H1 (cell line): Measurements from ENCODE around the gene GPS2. TPM values are rescaled to one million over a fixed set of nuclear protein-coding genes. Genes with fewer than 3 reads are reported as not detected.

Source experiments
- CTCF ChIA-PET: fragments of 300-600 bp; sonication (Branson Sonifier 250); formaldehyde crosslinking; loops from one replicate; lab custom pipeline; 2021; ENCODE audit not compliant: partially characterized antibody; lab: Charles Lee
- POLR2A ChIA-PET: fragments of 300-600 bp; sonication (Branson Sonifier 250); formaldehyde crosslinking; loops from one replicate; lab custom pipeline; 2021; ENCODE audit warnings: inconsistent platforms; ENCODE audit not compliant: partially characterized antibody; lab: Charles Lee
- DNase-seq, 2 experiments: peaks; one replicate each; pipeline versions ENCODE4 v3.0.0 to v3.0.0-alpha.2; 2010 to 2022; ENCODE audit warnings: low spot score in 2 of 2, low read depth in 1 of 2, mixed read lengths in 1 of 2
- FAIRE-seq: peaks from 2 replicates; lab custom pipeline; 2011; peaks lifted over from hg19 to GRCh38; lab: Jason Lieb, UNC
- H2AFZ ChIP-seq: 2 replicates; pipeline ENCODE4 v1.8.1; 2012; ENCODE audit warnings: low read length, inconsistent platforms
- H2AK5ac ChIP-seq: 2 replicates; pipeline ENCODE4 v1.6.1; 2013; ENCODE audit warnings: low read depth, low read length
- H2BK120ac ChIP-seq: replicated peaks from 2 replicates; pipeline ENCODE3; 2013; ENCODE audit warnings: low read depth, low read length, inconsistent platforms
- H2BK12ac ChIP-seq: 2 replicates; pipeline ENCODE4 v1.6.1; 2013; ENCODE audit warnings: low read depth, low read length
- H2BK15ac ChIP-seq: 2 replicates; pipeline ENCODE4 v1.6.1; 2013; ENCODE audit warnings: low read length
- H2BK20ac ChIP-seq: 2 replicates; pipeline ENCODE4 v1.6.1; 2013; ENCODE audit warnings: low read length
- H2BK5ac ChIP-seq: 2 replicates; pipeline ENCODE4 v1.6.1; 2013; ENCODE audit warnings: low read depth, low read length
- H3K14ac ChIP-seq: 2 replicates; pipeline ENCODE4 v1.6.1; 2013; ENCODE audit warnings: inconsistent platforms; ENCODE audit not compliant: insufficient read length
- H3K18ac ChIP-seq: 2 replicates; pipeline ENCODE4 v1.6.1; 2013; ENCODE audit warnings: low read length; ENCODE audit errors: extremely low read depth
- H3K23ac ChIP-seq: 2 replicates; pipeline ENCODE4 v1.6.1; 2013; ENCODE audit warnings: inconsistent platforms; ENCODE audit not compliant: insufficient read length
- H3K23me2 ChIP-seq: 2 replicates; pipeline ENCODE4 v1.6.1; 2013; ENCODE audit warnings: low read depth, low read length
- H3K27ac ChIP-seq: 2 replicates; pipeline ENCODE4 v1.6.1; 2011; ENCODE audit warnings: low read depth, low read length, inconsistent platforms
- H3K27me3 ChIP-seq, 4 experiments: replicated peaks in 1 of 4; 1 replicate in 1 of 4; 2 replicates in 3 of 4; pipeline versions ENCODE4 v1.6.1 to v1.8.1; 2011 to 2013; ENCODE audit warnings: low read length in 3 of 4, mild to moderate bottlenecking in 3 of 4, inconsistent platforms in 2 of 4, mixed read lengths in 2 of 4, moderate library complexity in 1 of 4; ENCODE audit not compliant: control insufficient read depth in 3 of 4, insufficient read depth in 3 of 4; ENCODE audit errors: extremely low read depth in 1 of 4
- H3K36me3 ChIP-seq, 4 experiments: 2 replicates each; pipeline versions ENCODE4 v1.6.1 to v1.8.1; 2011 to 2013; ENCODE audit warnings: mild to moderate bottlenecking in 4 of 4, low read length in 3 of 4, moderate library complexity in 2 of 4, control low read depth in 1 of 4, inconsistent platforms in 1 of 4; ENCODE audit not compliant: insufficient read depth in 4 of 4, control insufficient read depth in 2 of 4
- H3K4ac ChIP-seq: replicated peaks from 2 replicates; pipeline ENCODE3; 2013; ENCODE audit warnings: low read length, low read depth, mixed read lengths, inconsistent platforms; ENCODE audit not compliant: insufficient read length
- H3K4me1 ChIP-seq, 4 experiments: replicated peaks in 1 of 4; 1 replicate in 1 of 4; 2 replicates in 3 of 4; pipeline versions ENCODE4 v1.6.1 to v1.8.1; 2011 to 2013; ENCODE audit warnings: low read length in 3 of 4, inconsistent platforms in 2 of 4, mixed read lengths in 1 of 4; ENCODE audit not compliant: insufficient read depth in 4 of 4, control insufficient read depth in 3 of 4
- H3K4me2 ChIP-seq, 2 experiments: 2 replicates each; pipeline versions ENCODE4 v1.6.1 to v1.8.1; 2011 to 2013; ENCODE audit warnings: low read depth in 2 of 2, low read length in 2 of 2, control low read depth in 1 of 2, inconsistent platforms in 1 of 2, mild to moderate bottlenecking in 1 of 2; ENCODE audit not compliant: insufficient read depth in 1 of 2
- H3K4me3 ChIP-seq, 4 experiments: fragments of 200-600, 300-600 bp in 1 of 4; sonication (generic), shearing (Covaris generic), sonication (Bioruptor Twin) in 1 of 4; 2 replicates each; pipeline versions ENCODE4 v1.5.1 to v1.8.1; 2011 to 2016; ENCODE audit warnings: low read length in 4 of 4, low read depth in 3 of 4, control low read depth in 2 of 4, inconsistent platforms in 2 of 4, mild to moderate bottlenecking in 2 of 4, mixed read lengths in 1 of 4, moderate library complexity in 1 of 4; ENCODE audit not compliant: insufficient read depth in 2 of 4; ENCODE audit errors: extremely low read depth in 1 of 4
- H3K56ac ChIP-seq: replicated peaks from 2 replicates; pipeline ENCODE3; 2013; ENCODE audit warnings: low read depth, mild to moderate bottlenecking, mixed read lengths, low read length, inconsistent platforms; ENCODE audit not compliant: insufficient read length
- H3K79me1 ChIP-seq: 2 replicates; pipeline ENCODE4 v1.6.1; 2013; ENCODE audit warnings: low read depth, low read length, control low read depth
- H3K79me2 ChIP-seq, 2 experiments: 2 replicates each; pipeline versions ENCODE4 v1.6.1 to v1.8.1; 2012 to 2013; ENCODE audit warnings: low read length in 2 of 2, mild to moderate bottlenecking in 2 of 2, inconsistent platforms in 1 of 2; ENCODE audit not compliant: insufficient read depth in 2 of 2, control insufficient read depth in 1 of 2
- H3K9ac ChIP-seq, 4 experiments: replicated peaks in 1 of 4; 1 replicate in 1 of 4; 2 replicates in 3 of 4; pipeline versions ENCODE4 v1.6.1 to v1.8.1; 2011 to 2013; ENCODE audit warnings: low read depth in 3 of 4, low read length in 3 of 4, control low read depth in 2 of 4, mild to moderate bottlenecking in 2 of 4, moderate library complexity in 2 of 4, inconsistent platforms in 1 of 4; ENCODE audit errors: extremely low read depth in 1 of 4
- H3K9me3 ChIP-seq, 2 experiments: 2 replicates each; pipeline versions ENCODE4 v1.6.1 to v1.8.1; 2012 to 2013; ENCODE audit warnings: mild to moderate bottlenecking in 2 of 2, moderate library complexity in 2 of 2, control low read depth in 1 of 2, inconsistent platforms in 1 of 2, low read depth in 1 of 2, low read length in 1 of 2, mixed read lengths in 1 of 2; ENCODE audit not compliant: insufficient read depth in 2 of 2
- H4K20me1 ChIP-seq, 2 experiments: replicated peaks in 1 of 2; 2 replicates each; pipeline versions ENCODE3 to v1.8.1; 2011 to 2013; ENCODE audit warnings: inconsistent platforms in 2 of 2, low read length in 2 of 2, mild to moderate bottlenecking in 1 of 2; ENCODE audit not compliant: insufficient read depth in 2 of 2, control insufficient read depth in 1 of 2
- H4K5ac ChIP-seq: 2 replicates; pipeline ENCODE4 v1.6.1; 2013; ENCODE audit warnings: low read length, low read depth, mixed read lengths, inconsistent platforms; ENCODE audit not compliant: insufficient read length
- H4K8ac ChIP-seq: 2 replicates; pipeline ENCODE4 v1.8.0; 2013; ENCODE audit warnings: mild to moderate bottlenecking, moderate library complexity, low read length, inconsistent platforms; ENCODE audit not compliant: insufficient read depth; ENCODE audit errors: extremely low read depth
- H4K91ac ChIP-seq: replicated peaks from 2 replicates; pipeline ENCODE3; 2013; ENCODE audit warnings: low read length, mixed read lengths, inconsistent platforms; ENCODE audit not compliant: insufficient read length
- BCL11A ChIP-seq, 2 experiments: IDR thresholded peaks; one replicate each; pipeline ENCODE4 v1.6.1; 2011; ENCODE audit warnings: low read depth in 2 of 2, low read length in 2 of 2, mild to moderate bottlenecking in 2 of 2
- GABPA ChIP-seq: IDR thresholded peaks from 2 replicates; pipeline ENCODE4 v1.6.1; 2011; ENCODE audit warnings: mild to moderate bottlenecking, low read length, moderate library complexity, borderline replicate concordance; ENCODE audit not compliant: insufficient read depth
- RBBP5 ChIP-seq: IDR thresholded peaks from 2 replicates; pipeline ENCODE4 v1.7.1; 2012; ENCODE audit warnings: low read depth, mild to moderate bottlenecking, inconsistent platforms, low read length, moderate library complexity, borderline replicate concordance
- RXRA ChIP-seq: IDR thresholded peaks from 2 replicates; pipeline ENCODE4 v1.6.1; 2011; ENCODE audit warnings: low read depth, mild to moderate bottlenecking, low read length, moderate library complexity; ENCODE audit not compliant: insufficient read depth
- TCF12 ChIP-seq: IDR thresholded peaks from 2 replicates; pipeline ENCODE4 v1.6.1; 2011; ENCODE audit warnings: low read depth, mild to moderate bottlenecking, low read length
- WGBS, 2 experiments: shearing (Covaris generic) in 1 of 2; methylation state at CpG; one replicate each; pipeline versions ENCODE4 v1.1.6 to v1.1.7; 2013 to 2015; ENCODE audit warnings: low lambda C conversion rate in 2 of 2, mixed read lengths in 2 of 2, inconsistent platforms in 1 of 2, low coverage in 1 of 2, missing lambda C conversion rate in 1 of 2; ENCODE audit not compliant: insufficient replicate concordance in 2 of 2, insufficient coverage in 1 of 2, insufficient read length in 1 of 2; ENCODE audit errors: extremely low coverage in 1 of 2, missing lambda C conversion rate in 1 of 2; 5-methylcytosine and 5-hydroxymethylcytosine counted together
- polyA plus RNA-seq, 7 experiments: library from polyadenylated mRNA; depleted of rRNA in 3 of 7; stranded (reverse) in 5 of 7; unstranded in 2 of 7; fragments of >200 nt in 5 of 7; fragments of 200-250 nt in 2 of 7; gene quantifications; 1 replicate in 5 of 7; 2 replicates in 1 of 7; 4 replicates in 1 of 7; pipeline versions ENCODE4 v1.2.1 to v1.2.3, GENCODE V29; 2011 to 2013; ENCODE audit warnings: missing spikeins in 2 of 7, mixed read lengths in 2 of 7
- total RNA-seq: library from RNA; stranded (reverse); fragmentation: NEBNext Ultra II Directional; extraction: Animal tissue kit (Norgen Biotek cat#: 25700); gene quantifications from 2 replicates; pipeline ENCODE4 v1.2.1, GENCODE V29; 2021

Gene GPS2
- total and polyA plus RNA-seq, 2 of the 8 experiments (the other 6 are each of a cell fraction or from before 2014, with no cell fraction given): 67.0 to 152 TPM

DNA sequence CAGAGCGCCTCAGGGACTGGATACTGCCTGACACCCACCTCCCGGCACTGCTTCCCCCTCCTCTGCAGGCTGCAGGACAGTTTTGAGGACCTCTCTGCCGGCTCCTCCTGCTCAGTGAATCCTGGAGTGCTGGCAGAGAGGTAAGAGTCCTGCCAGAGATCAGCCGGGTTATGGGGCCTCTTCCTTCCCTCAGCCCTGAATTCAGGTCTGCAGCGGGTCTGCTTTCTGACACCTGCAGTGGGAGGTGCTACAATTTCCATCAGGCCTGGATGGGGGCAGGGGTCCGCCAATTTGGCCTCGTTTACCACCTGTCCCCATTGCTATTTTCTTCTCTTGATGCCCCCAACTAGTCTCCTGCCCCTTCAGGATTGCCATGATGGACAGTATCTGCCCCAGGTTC lies 17.0 kb upstream of the GPS2 start:
- DNase-seq (no peak), FAIRE-seq (no peak)
- H3K4ac ChIP-seq: no peak overlapping the region
- no peak overlapping the region for H3K56ac ChIP-seq
- peak overlapping the region; percentile 57 for H4K91ac ChIP-seq
- WGBS, 2 experiments: 73% methylated on average over 7 of the region's 7 CpGs; no CpG with 5 or more reads in 1 of the 2 experiments
- H3K14ac ChIP-seq: no peak overlapping the region
- H3K27ac ChIP-seq: no peak overlapping the region
- H2AFZ ChIP-seq: no peak overlapping the region
- no peak overlapping the region for H3K18ac ChIP-seq
- H4K5ac ChIP-seq: no peak overlapping the region
- no peak overlapping the region for H2AK5ac ChIP-seq
- CTCF ChIA-PET: interaction anchor here (0.8 to 9.3 kb wide), 3 partner anchors 13 to 200 kb away, joined by 3 to 167 read pairs (median 82); no protein-coding TSS in a partner anchor
- no peak overlapping the region; the same call in 1 of the 2 replicates for H2BK5ac ChIP-seq
- no peaks in the 10 kb centered on the region for H3K9me3 ChIP-seq
- TF ChIP-seq BCL11A (IDR thresholded peaks at IDR 0.05; ENCODE audit: low read depth in 2 of 2, low read length in 2 of 2) (no peak), GABPA (no peak), RXRA (no peak), RBBP5 (no peak), TCF12 (no peak)
- peaks cover 3 to 27% (median 16%) of the 10 kb centered on the region in 4 experiments for H3K4me1 ChIP-seq
- peak overlapping the region; percentile 71; the same call in 1 of the 2 replicates for H2BK12ac ChIP-seq
- no peak overlapping the region for H3K23ac ChIP-seq
- no peaks in the 10 kb centered on the region for H3K36me3 ChIP-seq
- POLR2A ChIA-PET: interaction anchor here (1.2 to 13.4 kb wide), 4 partner anchors 15 to 257 kb away, joined by 3 to 223 read pairs (median 4); partner anchors contain the start of gene GPS2
- H4K8ac ChIP-seq: no peak overlapping the region
- no peaks in the 10 kb centered on the region for H4K20me1 ChIP-seq
- no peak overlapping the region for H2BK20ac ChIP-seq
- H3K27me3 ChIP-seq: no peaks in the 10 kb centered on the region
- no peak overlapping the region for H3K4me3 ChIP-seq
- peaks cover 0 to 12% of the 10 kb centered on the region in 2 experiments; a peak in 2 of 4 replicates for H3K79me2 ChIP-seq
- no peak overlapping the region for H2BK120ac ChIP-seq
- no peak overlapping the region for H3K4me2 ChIP-seq
- no peak overlapping the region for H2BK15ac ChIP-seq
- peak overlapping the region in 1 of 4 experiments; percentile 36; a peak in 2 of 7 replicates for H3K9ac ChIP-seq
- H3K79me1 ChIP-seq: no peaks in the 10 kb centered on the region; the same call in 1 of the 2 replicates
- H3K23me2 ChIP-seq: peaks cover 8% of the 10 kb centered on the region
